HG03060 (cell line): ENCODE measurements around the gene NXPH3.
"Not testable (repeated sequence)": the region's sequence is repeated elsewhere in the genome, so short reads cannot be mapped to it uniquely, and the experiment has no call there.

Source experiments
- ATAC-seq: cut with Tn5 transposase; IDR thresholded peaks from one replicate; pipeline ENCODE4 v1.9.1; 2021; ENCODE audit warnings: low read depth, moderate number of reproducible peaks; ENCODE audit not compliant: unreplicated experiment

NXPH3 gene

GRCh38 chr17:49575679-49576087 is at the start of gene NXPH3:
Gene NXPH3, plus strand, starts transcription at chr17:49575871. Its CDS starts 349 bp downstream, at chr17:49576220.
- ATAC-seq, result no peak

DNA sequence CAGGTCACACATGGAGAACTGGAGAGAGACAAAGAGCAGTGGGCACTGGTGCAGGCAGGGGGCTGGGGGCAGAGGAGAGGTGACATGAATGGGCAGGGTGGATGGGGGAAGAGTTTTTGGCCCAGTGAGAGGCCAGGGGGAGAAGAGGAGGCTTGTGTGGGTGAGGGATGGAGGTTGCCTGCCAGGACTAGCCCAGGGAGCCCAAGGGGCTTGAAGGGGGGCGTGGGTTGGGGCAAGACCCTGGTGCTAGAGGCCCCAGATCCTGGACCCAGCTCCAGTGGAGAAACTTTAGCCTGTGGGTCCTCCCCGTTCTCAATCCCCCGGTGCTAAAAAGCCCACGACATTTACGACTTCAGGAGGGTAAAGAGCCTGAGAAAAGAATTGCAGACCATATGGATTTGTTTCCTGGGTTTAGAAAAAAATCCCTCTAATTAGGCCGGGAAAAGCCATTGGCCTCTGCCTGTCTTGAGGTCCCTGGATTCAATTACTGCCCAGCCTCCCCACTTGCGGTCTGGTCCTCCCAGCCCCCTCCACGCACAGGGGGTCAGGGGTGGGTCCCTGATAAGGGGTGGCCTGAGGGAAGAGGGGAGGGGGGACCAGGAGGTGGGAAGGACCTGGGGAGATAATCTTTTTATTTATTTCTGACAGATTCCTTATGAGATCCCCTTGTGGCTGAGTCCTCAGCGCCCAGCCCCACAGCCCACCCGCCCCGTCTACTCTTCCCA is 47.6 kb upstream of the NXPH3 start:
- no peak for ATAC-seq

GRCh38 chr17:49528966-49529365 is 46.7 kb upstream of the NXPH3 start:
- ATAC-seq, result no peak

- ATAC-seq, result no peak
These were observed 45.6 kb upstream of the NXPH3 start for GRCh38 chr17:49530118-49530517.

DNA sequence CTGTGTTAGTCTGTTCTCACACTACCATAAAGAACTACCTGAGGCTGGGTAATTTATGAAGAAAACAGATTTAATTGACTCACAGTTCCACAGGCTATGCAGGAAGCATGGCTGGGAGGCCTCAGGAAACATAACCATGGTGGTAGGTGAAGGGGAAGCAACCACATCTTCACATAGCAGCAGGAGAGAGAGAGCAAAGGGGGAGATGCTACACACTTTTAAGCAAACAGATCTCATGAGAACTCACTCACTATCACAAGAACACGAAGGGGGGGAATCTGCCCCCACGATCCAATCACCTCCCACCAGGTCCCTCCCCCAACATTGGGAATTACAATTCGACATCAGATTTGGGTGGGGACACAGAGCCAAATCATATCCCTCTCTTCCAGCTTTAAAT is 31.8 kb upstream of the NXPH3 start:
- ATAC-seq, result no peak

GRCh38 chr17:49545007-49545660 is 30.5 kb upstream of the NXPH3 start:
- no peak for ATAC-seq

DNA sequence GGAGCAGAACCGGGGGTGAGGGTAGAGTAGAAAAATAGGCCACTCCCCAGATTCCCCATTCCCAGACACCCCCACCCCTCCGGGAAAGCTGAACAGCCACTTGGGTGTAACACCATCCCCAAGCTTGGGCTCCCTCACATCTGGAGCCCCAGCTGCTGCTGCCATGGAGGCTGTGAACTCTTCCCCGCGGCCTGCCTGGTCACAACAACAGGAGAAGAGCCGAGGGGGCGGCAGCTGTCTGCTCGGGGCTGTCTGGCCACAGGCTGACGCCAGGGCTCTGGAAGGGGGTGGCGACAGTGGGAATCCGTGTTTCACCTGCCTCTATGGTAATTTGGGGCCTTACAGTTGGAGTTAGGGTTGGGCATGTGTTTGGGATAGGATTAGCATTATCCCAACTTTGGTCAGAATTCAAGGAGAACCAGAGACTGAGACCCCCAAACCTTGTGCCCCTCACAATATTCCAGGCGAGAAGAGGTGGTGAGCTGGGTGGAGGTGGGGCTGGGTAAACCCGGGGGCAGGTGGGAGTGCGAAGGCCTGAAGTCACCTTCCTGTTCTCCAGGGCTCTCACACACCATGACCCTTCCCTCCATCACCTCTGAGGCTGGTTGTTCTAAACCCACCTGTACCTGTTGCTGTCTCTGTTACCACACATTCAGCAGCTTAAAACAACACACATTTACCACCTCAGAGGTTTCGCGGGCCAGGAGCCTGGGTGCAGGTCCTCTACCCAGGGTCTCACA is 29.7 kb upstream of the NXPH3 start:
- no peak for ATAC-seq

GRCh38 chr17:49546546-49547535 is 28.8 kb upstream of the NXPH3 start:
- ATAC-seq, result no peak

DNA sequence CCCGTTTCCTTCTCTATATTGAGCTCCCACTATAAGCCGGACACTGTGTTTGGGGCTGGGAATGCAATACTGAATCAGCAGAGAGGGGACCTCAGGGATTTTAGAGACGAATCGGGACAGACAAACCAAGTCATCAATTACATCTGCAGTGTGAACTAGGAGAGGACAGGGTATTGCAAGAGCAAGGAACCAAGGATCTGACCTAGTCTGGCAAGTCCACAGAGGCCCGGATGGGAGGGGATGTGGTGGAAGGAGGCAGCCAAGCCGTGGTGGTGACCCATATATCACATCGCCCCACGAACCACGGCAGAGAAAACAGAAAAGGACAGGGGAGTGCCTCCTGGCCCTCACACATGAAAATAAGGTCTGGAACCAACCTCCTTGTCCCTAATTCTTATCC is 28.1 kb upstream of the NXPH3 start:
- no peak for ATAC-seq

DNA sequence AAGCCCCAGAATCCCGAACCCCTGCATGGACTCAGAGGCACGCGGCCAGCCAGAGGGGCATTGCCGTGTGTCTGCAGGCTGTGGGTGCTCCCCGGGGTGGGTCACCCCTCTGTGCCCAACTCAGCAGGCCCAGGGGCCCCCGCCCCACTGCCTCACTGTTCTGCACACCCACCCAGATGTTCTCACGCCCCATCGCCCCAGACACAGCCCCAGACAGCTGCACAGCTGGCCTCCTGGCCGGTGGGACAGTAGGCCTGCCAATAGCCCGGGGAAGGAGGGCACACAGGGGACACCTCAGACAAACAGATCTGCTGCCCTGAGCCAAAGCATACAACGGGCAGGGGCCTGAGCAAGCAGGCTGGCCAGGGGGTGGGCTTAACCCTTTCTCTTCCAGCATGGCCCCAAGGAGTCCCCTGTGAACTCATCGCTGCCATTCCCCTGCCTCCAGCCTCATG is 27.6 kb upstream of the NXPH3 start:
- ATAC-seq, result no peak

- no peak for ATAC-seq
These were observed 27.0 kb upstream of the NXPH3 start for GRCh38 chr17:49548506-49549310.

- no peak for ATAC-seq
These were observed 26.4 kb upstream of the NXPH3 start for GRCh38 chr17:49549311-49549605.

GRCh38 chr17:49549691-49550678 is 25.7 kb upstream of the NXPH3 start:
- ATAC-seq, result no peak

DNA sequence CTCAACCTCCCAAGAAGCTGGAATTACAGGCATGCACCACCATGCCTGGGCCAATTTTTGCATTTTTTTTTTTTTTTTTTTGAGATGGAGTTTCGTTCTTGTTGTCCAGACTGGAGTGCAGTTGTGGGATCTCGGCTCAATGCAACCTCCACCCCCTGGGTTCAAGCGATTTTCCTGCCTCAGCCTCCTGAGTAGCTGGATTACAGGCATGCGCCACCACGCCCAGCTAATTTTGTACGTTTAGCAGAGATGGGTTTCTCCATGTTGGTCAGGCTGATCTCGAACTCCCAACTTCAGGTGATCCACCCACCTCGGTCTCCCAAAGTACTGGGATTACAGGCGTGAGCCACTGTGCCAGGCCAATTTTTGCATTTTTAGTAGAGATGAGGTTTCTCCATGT is 24.9 kb upstream of the NXPH3 start:
- not testable (repeated sequence) for ATAC-seq

- ATAC-seq, result no peak
These were observed 24.2 kb upstream of the NXPH3 start for GRCh38 chr17:49551221-49552069.

DNA sequence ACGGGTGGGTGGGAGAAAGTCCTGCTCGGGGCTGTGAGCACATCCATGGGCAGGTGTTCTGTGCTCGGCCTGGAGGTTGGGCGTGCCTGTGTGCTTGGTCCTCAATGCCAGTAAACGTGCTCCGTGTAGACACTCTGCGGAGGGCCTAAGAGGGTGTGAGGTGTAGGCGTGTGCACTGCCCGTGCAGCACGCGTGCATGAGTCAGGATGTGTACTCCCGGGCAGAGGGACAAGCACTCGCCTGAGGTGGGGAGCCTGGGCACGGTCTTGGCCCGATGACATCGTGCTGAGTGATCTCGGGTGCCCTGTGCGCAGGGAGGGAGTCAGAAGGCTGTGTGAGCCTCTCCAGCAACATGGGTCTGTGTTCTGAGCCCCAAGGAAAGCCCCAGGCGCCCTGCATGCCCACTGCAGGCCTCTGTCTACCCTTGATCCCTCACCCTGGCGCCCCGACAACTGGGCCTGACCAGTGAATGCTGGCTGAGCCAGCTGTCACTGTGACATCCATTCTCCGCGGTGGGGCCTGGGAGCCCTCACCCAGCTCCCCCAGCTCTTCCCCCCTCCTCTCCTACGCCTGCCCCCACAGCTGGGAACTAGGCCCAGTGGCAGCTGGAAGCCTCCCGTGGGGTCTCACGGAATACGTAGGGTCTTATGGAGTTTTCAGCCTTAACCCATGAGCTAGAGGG is 23.5 kb upstream of the NXPH3 start:
- no peak for ATAC-seq
